Stimulated activated CD8-positive, alpha-beta memory T cell treated with anti-CD3 and anti-CD28 coated beads, Interleukin-7, amount 100 ng/mL, for 1 hour (primary cell): ENCODE data around the gene DPEP1.

Experiments used
- DNase-seq, 2 donors: peaks; one replicate each; pipeline ENCODE4 v3.0.0-alpha.2; 2020; ENCODE audit warnings: low read depth in 2 of 2

DPEP1 gene

DNA sequence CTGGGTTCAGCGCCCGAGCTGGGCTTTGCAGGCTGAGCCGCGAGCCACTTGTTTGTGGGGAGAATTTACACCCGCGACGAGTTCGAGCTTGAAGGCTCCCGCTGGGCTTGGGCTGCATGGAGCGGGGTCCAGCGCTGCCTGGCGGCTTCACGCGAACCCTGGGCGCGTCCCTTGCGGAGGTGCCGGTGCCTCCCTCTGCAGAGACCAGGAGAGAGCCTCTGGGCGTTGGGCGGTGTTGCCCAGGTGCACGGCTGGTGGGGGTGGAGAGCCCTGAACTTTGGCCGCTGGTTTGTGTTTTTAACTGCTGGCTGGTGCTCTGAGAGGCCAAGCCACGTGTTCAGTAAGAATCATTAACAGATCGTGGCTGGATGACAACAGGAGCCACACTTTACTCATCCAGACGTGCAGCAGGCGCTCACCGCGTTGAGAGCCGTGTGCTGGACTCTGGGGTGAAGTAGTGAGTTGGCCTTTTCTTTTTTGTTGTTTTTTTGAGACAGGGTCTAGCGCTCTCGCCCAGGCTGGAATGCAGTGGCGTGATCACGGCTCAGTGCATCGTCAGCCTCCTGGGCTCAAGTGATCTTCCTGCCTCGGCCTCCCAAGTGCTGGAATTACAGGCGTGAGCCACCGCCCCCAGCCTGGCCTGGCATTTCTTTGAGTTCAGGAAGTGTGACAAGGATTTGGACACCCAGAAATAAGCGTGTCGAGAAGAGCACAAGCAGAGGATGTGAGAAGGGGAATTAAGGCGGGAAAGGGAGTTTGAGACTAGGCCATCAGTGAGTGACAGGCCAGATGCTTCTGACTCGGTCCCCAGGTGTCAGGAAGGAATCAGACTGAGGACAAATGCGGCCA is 73.9 kb downstream of the DPEP1 start:
- no peak for DNase-seq
